Effector CD4-positive, alpha-beta T cell (primary cell): Measurements from ENCODE around the gene CADM4. TPM values are rescaled to one million over a fixed set of nuclear protein-coding genes. Genes with fewer than 3 reads are reported as not detected.
A peak's percentile ranks its signal among the peaks of the same experiment; 100 is the strongest.
"Not testable (repeated sequence)": the region's sequence is repeated elsewhere in the genome, so short reads cannot be mapped to it uniquely, and the experiment has no call there.

Source experiments
- DNase-seq: peaks from one replicate; pipeline ENCODE4 v3.0.0-alpha.2; 2020
- total RNA-seq: gene quantifications from one replicate; lab custom pipeline; 2026; lab: John Stamatoyannopoulos, UW

Gene CADM4, protein sequence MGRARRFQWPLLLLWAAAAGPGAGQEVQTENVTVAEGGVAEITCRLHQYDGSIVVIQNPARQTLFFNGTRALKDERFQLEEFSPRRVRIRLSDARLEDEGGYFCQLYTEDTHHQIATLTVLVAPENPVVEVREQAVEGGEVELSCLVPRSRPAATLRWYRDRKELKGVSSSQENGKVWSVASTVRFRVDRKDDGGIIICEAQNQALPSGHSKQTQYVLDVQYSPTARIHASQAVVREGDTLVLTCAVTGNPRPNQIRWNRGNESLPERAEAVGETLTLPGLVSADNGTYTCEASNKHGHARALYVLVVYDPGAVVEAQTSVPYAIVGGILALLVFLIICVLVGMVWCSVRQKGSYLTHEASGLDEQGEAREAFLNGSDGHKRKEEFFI
- not detected for total RNA-seq

DNA sequence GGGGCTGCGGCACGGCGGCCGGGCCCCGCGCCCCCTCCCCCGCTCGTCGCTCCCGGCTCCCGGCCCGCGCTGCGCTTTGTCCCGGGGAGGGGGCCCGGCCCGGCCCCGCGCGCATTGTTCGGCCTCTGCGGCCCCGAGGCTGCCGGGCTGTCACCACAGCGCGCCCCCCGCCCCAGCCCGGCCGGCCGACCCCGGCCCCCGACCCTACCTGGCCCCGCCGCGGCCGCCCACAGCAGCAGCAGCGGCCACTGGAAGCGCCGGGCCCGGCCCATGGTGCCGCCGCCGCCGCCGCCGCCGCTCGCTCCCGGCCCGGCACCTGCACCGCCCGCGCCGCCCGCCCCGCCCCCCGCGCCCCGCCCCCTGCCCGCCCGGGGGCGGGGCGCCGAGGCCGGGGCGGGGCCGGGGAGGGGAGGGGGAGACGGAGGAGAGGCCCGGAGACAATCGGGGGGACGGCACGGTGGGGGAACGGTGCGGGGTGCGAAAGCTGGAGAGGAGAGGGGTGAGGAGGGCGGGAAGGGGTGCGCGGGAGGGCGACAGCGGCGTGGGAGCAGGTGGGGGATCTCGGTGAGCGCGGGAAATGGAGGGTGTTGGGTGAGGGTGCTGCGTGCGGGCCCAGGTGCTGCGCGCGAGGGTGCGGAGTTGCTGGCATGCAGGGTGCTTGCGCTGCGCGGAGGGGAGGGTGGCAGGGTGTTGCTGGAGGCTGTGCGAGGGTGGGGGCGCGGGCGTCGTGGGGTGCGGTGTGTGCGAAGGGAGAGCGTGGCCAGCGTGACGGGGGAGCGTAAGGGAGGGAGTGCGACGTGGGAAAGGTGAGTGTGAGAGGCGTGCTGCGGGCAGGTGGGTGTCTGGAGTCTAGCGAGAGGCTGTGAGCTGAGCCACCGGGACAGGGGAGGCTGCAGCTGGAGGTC, at the start of gene CADM4:
Gene CADM4, minus strand, starts transcription at position 332 of the 905 bp plus-strand sequence. Its CDS starts 60 bp downstream, at position 272.
- DNase-seq, result peak; percentile 31

DNA sequence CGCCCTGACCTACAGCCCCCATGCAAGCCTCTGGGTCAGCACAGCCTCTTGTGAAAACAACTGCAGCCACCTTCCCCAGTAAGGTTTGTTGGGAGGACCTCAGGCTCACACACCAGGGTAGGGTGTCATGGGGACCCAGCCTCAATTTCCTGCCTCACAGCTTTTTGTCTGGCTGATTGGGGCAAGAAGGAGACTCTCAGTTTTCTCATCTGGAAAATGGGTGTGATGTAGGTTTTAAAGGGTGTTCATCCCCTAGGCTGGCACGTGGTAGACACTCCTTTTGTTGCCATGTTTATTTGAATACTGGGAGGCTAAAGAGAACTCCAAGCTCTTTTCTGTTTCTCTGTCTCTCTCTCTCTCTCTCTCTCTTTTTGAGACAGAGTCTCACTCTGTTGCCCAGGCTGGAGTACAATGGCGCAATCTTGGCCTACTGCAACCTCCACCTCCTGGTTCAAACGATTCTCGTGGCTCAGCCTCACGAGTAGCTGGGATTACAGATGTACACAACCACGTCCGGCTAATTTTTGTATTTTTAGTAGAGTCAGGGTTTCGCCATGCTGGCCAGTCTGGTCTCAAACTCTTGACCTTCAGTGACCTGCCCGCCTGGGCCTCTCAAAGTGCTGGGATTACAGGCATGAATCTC, 48.5 kb upstream of the CADM4 start:
- DNase-seq, result no peak

DNA sequence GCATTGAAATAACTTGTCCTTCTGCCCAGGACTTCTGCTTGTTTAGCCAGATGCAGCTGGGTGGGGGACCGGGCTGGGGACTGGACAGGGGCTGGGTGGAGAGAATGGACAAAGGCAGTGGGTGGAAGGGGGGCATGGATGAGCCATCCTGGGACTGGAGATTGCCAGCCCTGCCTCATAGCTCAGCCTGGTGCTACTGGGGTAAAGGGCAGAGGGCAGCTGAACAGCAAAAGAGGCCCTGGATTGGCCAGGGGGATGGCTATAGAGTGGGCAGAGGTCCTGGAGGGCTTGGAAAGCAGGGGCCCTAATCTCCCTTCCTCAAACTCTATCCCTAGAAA, 48.0 kb upstream of the CADM4 start:
- DNase-seq, result no peak

DNA sequence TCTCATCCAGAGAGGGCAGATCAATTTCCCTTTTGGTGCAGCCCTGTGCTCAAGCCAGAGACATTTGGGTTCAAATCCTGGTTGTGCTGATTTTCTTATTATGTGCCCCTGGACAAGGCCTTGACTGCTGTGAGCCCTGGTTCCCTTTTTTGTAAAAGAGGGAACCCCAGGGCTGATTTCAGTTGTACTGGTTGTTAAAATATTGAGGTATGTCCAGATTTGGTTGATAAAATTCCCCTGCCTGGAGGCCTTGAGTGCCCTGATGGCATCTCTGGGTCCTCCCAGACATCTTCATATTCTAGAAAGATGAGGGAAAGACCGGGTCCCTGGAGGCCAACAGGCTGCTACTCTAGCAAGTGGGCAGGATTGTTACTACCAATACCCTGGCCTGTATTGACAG, 44.7 kb upstream of the CADM4 start:
- DNase-seq, result no peak

DNA sequence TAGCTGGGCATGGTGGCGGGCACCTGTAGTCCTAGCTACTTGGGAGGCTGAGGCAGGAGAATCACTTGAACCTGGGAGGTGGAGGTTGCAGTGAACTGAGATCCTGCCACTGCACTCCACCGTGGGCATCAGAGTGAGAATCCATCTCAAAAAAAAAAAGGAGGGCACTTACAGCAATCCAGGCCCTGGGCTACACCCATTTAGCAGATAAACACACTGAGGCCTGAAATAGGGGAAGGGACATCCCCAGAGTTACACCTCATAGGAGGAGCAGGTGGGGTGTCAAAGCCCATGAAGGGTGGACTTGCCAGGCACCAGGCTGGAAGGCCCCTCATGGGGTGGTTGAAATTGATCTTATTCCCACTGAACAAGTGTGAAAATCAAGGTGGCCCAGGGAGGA, 44.3 kb upstream of the CADM4 start:
- no peak for DNase-seq

DNA sequence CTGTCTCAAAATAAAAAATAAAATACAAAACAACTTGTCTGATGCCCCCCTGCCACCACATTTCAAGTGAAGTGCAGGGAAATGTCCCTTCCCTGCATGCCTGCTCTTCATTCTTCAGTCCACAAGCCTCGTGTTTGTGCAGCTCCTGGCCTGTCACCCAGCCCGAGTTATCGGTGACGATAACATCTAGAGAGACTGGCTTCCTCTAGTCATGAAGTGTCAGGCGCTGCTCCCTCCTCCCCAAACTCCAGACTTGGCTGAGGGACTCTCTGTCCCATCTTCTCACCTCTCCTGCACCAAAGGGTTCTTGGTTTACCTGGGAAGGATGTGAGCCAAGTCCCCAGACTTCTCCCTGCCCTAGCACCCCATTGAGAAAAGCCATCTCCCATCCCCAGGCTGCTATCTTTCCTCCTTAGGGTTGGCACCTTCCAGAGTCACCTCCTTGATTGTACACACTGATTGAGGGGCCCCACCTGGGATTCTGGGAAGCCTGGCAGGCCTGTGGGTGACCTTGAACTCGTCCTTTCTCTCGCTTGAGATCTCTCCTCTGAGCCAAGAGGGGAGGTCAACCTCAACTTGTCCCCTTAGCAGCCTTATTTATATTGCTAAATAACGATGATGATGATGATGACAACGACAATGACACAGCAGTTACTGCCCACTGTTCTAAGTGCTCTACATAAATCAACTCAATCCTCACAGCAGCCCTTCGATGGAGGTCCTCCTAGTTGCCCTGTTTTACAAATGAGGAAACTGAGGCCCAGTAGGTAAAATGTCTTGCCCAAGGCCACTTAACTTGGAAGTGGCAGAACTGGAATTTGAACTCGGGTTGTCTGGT, 43.4 kb upstream of the CADM4 start:
- no peak for DNase-seq

DNA sequence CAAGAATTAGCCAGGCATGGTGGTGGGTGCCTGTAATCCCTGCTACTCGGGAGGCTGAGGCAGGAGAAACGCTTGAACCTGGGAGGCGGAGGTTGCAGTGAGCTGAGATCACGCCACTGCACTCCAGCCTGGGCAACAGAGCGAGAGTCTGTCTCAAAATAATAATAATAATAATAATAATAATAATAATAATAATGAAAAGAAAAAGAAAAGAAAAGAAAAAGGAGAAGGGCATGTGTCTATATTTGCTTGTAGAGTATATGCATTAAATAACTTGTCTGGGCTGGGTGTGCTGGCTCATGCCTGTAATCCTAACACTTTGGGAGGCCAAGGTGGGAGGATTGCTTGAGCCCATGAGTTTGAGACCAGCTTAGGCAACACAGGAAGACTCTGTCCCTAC, 42.6 kb upstream of the CADM4 start:
- not testable (repeated sequence) for DNase-seq

DNA sequence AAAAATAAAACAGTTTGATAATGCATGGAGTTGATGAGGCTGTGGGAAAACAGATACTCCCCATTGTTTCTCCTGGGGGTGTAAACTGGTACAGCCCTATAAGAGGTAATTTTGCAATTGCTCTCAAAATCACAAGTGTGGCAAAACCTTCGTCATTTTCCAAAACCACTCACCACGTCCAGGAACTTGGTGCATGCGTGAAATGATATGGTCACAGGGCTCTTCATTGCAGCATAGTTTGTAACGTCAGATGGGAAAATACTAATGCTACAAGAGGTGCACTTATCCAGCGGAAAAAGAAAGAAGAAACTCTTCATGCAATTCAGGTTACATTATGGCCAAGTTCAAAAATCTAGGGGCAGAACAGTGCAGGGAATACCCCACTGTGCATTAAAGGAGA, 42.2 kb upstream of the CADM4 start:
- no peak for DNase-seq

DNA sequence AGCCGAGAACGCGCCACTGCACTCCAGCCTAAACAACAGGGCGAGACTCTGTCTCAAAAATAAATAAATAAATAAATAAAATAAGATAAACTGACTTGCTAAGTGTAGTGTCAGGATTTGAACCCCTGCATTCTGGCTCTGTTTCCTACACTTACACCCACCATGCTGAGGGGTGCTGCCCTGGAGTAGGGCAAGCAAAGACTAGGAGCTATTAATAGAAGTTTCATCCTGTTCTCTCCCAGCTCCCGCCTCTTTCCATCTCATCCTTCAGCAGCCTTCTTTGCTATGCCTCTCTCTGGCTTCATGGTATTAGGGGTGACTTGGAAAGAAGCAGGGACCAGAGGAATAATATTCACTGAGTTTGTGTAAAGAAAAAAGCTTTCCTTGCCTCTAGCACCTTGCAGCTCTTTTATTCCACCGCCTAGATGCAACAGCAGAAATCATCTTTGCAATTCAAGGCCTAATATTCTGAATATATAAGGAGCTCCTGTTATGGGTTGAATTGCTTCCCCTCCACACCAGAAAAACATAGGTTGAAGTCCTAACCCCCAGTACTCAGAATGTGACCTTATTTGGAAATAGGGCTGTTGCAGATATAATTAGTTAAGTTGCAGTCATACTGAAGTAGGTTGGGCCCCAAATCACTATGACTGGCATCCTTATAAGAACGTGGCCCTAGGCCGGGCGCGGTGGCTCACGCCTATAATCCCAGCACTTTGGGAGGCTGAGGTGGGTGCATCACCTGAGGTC, 39.0 kb upstream of the CADM4 start:
- DNase-seq, result no peak

DNA sequence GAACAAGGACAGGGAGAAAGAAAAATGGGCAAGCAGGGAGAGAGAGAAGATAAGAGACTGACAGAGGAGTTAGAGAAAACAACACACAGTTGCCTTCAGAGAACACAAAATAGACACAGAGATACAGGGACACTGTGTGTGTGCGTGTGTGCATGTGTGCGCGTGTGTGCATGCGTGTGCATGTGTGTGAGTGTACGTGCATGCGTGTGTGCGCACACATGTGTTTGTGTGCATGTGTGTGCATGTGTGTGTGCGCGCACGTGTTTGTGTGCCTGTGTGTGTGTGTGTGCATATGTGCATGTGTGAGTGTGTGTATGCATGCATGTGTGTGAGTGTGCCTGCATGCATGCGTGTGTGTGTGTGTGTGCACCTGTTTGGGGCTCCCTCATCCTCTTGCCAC, 36.3 kb upstream of the CADM4 start:
- DNase-seq, result no peak

DNA sequence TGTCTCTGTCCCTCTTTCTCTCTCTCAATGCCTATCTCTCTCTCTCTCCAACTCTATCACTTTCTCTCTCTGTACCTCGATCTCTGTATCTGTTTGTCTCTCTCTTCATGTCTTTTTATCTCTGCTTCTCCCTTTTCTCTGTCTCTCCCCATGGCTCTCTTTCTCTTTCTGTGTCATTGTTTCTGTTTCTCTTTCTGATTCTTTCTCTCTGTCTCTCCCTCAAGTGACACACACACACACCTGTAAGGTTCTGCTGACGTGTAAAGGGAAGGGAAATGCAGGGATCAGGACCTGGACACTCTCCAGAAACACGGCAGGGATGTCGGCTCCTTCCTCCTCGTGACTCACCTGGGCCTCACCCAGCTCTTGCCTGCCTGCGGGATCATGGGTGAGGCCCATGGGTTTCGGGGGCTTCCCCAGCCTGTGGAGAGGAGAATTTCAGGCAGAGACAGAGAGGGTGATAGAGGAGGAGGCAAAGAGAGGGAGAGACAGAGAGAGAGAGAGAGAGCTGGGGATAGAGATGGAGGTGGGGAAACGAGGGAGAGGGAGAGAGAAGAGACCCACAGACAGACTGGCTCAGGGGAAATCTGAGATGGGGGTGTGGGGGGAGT, 35.7 kb upstream of the CADM4 start:
- DNase-seq, result no peak

DNA sequence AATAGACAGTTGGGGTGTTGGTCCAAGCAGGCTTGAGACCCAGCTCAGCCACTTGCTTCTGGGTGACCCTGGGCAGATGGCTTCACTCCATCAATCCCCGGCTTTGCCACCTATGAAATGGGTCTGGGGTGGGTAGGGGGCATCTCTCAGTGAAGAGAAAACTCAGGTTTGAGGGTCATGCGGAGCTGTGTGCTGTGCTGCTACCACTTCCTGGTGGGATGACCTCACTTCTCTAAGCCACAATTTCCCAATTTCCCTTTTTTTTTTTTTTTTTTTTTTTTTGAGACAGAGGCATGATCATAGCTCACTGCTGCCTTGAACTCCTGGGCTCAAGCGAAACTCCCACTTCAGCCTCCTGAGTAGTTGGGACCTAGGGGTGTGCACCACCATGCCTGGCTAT, 34.9 kb upstream of the CADM4 start:
- no peak for DNase-seq

DNA sequence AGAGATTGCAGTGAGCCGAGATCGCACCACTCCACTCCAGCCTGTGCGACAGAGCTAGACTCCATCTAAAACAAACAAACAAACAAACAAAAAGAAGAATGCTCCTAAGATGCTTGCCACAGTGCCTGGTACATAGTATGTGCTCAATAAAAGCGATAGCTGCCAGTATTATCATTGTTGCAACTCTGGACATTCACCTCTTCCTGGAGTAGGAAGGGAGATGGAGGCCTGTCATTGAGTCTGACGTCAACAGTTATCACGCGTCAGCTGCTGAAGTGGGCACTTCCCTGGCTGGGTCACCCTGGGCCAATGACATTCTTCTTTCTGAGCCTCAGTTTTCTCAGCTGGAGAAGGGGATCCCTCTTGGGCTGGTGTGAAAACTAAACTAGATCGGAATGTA, 34.5 kb upstream of the CADM4 start:
- no peak for DNase-seq

DNA sequence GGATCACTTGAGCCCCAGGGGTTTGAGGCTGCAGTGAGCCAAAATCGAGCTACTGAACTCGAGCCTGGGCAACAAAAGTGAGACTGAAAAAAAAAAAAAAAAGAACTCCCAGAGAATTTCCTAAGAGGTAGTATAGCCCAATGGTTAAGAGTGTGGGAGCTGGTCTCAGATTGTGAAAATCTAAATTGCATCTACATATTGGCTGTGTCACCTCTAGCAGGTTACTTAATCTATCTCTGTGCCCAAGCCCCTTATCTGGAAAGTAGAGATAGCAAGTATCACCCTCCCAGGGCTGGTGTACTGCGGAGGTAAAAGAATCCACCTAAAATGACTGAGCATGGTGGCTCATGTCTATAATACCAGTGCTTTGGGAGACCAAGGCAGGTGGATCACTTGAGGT, 34.0 kb upstream of the CADM4 start:
- DNase-seq, result no peak

DNA sequence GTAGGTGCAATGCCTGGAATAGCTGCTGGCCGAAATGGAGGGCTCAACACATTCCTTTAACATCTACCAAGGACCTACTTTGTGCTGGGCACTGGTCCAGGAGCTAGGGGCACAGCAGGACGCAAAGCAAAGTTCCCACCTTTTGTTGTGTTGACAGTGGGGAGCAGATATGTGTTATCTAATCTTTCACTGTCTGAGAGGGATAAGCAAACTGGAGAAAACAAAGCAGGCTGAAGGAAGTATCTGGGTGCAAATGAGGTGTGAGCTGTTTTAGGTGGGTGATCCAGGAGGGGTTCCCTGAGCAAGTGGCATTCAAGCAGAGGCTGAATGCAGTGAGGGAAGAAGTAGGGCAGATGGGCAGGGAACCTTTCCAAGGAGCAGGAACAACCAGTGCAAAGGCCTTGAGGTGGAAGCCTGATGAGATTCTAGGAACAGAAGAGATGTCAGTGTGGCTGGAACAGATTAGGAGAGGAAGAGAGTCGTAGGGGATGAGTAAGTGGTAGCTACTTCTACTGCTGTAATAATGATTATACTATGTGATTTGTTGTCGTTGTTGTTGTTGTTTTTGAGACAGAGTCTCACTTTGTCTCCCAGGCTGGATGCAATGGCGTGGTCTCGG, 32.5 kb upstream of the CADM4 start:
- no peak for DNase-seq

DNA sequence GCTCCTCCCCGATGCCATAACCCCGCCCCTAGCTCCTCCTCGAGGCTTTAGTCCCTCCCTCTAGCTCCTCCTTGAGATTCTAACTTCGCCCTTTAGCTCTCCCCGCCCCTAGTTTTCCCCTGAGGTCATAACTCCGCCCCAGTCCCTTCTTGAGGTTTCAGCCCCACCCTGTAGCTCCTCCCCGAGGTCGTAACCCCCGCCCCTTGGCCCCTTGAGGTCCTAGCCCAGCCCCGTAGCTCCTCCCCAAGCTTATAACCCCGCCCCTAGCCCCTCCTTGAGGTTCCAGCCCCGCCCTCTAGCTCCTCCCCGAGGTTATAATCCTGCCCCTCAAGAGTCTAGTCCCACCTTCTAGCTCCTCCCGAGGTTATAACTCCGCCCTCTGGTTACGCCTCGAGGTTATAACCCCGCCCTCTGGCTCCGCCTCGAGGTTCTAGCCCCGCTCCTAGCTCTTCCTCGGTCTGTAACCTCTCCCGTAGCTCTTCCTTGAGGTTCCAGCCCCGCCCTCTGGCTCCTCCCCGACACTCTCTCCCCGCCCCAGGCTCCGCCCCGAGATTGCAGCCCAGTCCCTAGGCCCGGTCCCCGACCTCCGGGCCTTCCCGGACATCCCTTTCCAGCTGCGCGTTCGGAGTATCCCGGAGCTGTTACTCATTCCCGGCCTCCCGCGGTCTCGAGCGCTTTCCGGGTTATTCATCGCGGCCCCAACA, 28.9 kb upstream of the CADM4 start:
- peak; percentile 92 for DNase-seq

DNA sequence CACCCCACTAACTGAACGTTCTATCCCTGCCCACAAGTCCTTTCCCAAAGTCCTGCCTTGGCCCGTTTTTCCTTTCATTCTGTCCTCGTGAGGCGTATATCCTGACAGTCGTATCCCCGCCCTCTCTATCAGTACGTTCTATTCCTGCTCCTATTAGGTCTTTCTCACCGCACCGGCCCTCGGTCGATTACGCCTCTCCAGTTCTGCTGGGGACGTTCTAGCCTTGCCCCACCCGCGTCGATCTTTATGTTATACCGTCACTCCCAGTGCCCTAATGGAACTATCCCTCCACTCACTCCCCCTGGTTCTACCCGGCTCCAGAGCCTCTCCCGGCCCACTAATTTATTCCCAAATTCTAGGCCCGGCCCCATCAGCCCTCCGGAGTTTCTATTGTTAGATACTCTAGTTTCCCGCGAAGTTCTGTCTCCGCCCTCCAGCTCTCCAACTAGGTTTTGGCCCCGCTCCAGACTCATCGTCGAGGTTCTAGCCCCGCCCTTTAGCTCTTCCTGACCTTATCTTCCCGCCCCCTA, 28.3 kb upstream of the CADM4 start:
- no peak for DNase-seq

DNA sequence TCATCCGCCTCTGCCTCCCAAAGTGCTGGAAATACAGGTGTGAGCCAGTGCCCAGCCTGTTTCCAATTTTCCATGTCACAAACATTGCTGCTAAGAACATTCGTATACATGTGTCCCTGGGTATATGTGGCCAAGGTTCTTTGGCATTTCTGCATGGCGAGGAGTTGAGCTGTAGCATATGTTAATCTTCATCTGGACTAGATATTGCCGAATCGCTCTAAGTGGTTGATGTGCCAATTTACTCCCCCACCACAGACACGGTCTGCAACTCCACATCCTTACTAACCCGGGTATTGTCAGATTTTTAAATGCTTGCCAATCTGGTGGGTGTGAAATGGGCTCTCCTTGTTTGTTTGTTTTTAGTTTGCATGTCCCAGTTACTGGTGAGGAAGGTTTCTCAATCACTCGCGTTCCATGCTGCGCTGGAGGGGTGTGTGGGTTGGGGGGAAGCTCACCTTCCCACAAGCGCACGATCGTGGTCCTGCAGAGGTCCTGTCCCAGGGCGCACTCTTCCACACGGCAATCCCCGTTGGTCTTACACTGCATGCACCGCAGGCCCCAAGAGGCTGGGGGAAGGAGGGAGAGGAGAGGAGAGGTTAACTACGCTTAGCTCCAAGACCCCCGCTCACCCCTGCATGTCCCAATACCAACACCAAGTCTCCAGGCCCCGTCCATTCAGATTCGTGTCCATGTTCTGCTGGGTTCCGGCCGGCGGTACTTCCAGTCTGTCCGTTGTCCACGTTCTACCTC, 27.7 kb upstream of the CADM4 start:
- DNase-seq, result no peak

DNA sequence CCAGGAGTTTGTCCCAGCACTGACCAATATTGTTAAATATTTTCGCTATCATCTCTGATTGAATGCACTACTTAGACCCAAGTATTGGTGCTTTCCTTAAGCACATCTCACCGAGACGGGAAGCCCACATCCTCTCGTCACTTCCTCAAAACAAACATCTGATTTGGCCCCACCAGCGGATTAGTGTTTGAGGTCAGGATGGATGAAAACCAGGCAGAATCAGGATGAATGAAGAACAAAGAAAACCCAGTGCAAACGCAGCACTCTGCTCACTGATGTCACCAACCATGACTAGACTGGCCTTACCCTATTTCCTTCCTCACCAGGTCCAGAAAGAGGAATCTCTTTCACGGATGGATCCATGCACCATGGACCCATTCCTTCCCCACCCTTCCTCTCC, 24.4 kb upstream of the CADM4 start:
- DNase-seq, result peak; percentile 32
